ENCODE data around the gene HHIP.

HHIP gene

DNA sequence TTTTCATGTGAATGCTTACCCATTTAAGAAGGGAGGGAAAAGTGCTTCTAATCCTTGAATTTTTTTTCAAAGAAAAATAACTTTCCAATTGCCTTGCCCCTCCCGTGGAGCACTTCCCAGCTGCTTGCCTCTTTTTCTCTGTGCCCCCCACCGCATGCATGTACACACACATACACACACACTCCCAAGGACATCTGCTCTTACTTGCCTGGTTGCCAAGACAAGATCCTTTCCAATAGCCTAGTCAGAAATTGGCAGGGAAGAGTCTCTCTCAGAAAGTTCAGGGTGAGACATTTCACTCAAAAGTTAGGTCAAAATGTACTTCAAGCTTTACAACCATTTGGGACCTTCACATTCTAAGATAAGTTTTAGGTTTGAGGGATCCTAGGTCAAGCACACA, 10.9 kb downstream of the HHIP start:
- DNase-seq: peak; percentile 34

DNA sequence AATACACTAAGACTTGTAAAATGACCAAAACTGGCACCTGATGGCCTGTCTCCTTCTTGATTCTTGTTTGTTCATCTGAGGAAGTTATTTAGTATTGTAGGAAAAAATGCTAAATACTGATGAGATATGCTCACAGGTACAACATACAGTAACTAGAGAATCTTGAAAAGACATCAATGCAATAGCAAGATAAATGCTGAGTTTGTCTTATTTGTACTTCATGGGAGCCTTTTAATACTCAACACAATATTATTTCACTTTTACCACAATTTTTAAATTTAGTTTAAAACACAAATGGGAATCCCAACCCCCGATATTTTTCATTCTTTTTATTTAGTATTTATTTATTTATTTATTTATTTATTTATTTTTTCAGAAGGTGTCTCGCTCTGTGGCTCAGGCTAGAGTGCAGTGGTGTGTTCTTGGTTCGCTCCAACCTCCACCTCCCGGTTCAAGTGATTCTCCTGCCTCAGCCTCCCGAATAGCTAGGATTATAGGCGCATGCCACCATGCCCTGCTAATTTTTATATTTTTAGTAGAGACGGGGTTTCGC, 12.1 kb downstream of the HHIP start:
- no peak for DNase-seq

DNA sequence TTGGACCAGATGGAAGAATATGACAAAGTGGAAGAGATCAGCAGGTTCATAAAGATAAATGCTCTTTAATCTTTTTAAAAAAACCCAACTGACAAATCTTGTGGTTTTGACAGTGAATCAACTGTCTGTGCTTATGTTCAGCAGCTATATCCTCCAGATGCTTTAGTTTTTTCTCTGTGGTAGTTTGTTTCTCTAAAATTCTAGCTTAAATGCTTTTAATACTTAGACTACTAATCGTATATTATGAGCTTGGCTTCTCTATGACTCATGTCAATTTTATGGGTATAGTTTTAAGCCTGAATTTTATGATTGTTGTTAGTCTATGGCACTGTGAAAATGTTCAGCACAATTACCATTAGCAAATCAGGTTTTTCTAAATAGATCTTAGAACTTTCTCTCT, 12.9 kb downstream of the HHIP start:
- no peak for DNase-seq

DNA sequence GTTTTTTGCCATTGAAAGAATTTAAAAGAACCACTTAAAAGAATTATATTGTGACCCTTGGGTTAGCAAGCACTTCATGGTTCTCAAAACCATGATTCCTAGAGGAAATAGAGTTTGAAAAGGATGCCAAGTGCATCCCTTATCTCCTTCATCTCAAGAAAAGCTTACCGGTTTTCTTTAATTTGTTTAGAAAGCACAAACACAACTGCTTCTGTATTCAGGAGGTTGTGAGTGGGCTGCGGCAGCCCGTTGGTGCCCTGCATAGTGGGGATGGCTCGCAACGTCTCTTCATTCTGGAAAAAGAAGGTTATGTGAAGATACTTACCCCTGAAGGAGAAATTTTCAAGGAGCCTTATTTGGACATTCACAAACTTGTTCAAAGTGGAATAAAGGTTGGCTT, 13.5 kb downstream of the HHIP start:
- DNase-seq: no peak

DNA sequence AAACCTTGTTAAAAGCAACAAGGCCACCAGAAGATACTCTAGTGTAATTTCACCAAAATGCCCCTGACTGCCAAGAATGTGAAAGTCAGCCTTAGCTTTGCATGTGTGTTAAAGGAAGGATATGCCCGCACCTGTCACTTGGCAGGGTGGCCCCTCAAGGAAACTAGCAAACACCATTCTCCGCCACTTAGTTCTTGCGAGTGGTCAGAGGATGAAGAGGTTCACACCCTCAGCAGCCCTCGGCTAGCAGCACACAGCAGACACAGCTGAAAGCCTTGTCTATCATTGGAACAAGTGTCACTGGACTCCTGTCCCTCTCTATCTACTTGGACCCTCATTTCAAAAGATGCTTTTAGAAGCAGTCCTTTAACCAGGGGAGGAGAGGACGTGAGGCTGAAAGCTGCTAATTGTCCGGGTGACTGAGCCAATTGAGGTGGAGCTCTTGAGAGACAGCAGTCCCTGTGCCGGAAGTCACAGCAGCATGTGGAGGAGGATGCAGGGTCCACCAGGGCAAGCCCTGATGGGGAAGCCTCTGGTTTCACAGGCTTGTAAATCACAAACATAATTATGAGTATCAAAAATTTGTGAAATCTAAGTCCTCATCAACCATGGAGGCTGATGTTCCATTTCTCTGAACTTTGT, 18.0 kb downstream of the HHIP start:
- no peak for DNase-seq

DNA sequence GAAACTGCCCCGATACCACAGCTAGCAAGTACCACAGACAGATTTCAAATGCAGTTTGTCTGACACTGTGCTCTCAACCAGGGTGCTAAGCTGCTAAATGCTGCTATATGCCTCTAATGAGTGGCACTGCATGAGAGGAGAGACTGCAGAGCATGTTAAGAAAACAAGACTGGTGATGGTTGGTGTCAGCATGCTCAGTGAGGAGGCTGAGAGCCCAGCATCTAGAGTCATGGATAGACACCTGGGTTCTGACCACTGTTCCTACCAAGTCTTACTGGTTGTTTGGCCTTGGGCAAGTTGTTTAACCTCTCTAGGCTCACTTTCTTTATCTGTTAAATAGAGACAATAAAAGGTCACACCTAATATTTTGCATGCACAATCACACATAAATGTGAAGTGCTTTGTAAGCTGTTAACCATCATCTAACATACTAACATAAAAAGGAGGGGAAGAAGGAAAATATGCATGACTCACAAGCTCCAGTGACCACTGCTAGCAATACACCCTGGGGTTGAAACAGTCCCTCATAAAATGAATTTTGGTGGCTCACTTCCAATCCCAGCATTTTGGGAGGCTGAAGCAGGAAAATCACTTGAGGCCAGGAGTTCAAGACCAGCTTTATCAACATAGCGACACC, 20.7 kb downstream of the HHIP start:
- no peak for DNase-seq

DNA sequence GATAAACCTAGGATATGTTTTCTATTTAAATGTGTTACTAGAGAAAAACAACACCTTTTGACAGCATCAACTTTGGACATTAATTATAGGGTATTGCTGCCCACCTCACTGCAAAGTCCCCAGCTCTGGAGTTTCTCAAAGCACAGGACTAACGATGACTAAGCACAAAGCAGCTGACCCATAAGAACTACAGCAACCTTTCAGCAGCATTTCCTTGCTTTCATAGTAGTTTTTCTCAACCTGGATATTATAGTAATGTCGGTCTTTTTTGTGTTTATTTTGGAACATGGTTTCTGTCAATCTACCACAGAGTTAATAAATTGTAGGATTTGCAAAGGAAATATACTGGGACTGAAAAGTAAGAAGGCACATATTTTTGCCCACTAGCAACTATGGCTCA, 21.5 kb downstream of the HHIP start:
- DNase-seq: no peak

DNA sequence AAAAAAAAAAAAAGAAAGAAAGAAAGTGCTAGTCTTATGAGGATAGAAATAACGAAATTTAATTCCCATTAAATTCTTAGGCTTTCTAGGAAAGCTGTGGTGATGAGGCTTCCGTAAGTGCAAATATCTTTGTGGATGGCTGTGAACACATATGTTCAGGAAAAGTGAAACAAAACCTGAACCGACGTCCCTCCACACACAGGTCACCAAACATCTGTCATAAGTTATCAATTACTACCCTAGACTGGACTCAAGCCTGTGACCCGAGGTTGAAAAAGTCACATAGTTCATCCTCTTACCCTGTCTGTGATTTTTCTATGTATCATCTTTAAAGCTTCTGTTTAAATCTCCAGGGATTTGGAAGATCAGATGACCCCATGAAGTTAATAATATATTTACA, 24.8 kb downstream of the HHIP start:
- no peak for DNase-seq

DNA sequence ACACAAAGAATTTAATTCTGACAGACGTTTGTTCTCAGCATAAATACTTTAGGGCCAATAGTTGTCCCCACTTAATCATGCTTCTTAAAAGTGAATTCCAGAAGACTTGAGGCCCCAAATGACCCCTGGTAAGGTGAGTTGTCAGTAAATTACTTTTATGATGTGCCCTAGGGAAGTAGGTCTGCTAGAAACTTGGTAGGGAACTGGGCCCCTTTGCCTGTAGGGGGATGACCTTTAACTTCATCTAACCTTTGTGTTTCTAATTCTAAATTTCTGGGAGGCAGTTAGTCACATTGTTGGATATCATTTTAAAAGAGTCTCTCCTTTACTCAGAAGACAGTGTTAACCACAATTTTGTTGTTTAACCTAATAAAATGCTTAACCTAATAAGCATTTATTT, 28.8 kb downstream of the HHIP start:
- no peak for DNase-seq

DNA sequence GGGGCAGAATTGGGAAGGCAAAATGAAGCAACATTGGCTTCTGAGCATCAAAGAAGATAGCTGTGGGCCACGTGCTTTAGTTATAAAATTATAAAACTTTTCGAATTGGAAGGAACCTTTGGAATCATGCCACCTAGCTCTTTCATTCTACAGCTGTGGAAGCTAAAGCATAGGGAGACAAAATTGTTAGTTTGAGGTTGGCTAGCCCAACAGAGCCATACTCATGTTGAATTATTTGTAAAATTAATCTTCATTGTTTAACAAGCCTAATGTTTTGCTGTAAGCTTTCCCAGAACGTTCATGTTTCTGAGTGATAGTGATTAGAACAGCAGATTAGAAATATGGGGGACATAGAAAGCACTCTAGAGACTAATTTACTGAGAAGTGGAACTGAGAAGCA, 35.9 kb downstream of the HHIP start:
- no peak for DNase-seq

DNA sequence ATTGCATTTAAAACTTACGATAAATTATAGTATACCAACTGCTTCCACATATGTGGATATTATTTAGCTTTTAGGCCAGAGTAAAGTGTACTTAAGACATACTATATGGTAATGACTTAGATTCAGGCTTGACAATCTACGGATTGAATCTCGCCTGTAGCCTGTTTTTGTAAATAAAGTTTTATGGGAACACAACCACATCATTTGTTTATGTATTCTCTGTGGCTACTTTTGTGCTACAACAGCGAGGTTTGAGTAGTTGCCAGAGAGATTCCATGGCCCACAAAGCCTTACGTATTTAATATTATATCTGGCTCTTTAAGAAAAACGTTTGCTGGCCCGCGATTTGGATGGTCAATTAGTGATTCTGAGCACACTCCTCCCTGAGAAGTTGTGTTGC, 37.6 kb downstream of the HHIP start:
- no peak for DNase-seq

DNA sequence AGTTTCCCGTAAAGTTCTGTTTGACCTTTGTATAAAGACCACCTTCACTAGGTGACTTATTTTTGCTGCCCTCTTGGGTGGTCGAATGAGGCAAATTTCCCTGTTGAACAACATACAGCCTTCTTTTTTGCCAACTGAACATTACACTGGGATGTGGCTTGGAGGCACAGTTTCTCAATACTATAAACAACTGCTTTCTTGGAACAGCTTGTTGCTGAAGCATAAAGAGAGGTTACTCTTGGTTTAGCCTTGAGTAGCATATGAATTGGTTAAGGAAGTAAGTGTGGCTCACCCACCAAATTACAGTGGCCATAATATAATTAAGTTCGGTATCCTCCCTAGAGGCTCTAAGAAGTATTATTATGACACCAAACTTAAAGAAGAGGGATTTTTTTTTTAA, 40.0 kb downstream of the HHIP start:
- no peak for DNase-seq

DNA sequence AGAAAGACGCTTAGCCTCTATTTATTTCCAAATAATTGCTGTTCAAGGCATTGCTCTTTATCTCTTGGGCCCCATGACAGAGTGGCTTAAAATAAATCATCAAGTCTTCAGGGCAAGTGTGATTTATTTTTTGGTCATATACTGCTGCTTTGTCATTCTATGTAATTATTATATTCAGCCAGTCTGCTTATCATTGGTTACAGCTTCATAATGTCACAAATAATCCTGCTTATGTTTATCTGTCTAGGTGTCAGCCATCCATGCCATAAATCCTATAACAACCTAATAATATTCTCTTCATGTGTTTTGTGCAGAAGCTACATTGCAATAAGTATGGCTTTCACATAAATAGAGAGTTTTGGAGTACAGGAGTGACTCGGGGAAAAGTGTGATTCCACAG, 41.0 kb downstream of the HHIP start:
- DNase-seq: no peak

DNA sequence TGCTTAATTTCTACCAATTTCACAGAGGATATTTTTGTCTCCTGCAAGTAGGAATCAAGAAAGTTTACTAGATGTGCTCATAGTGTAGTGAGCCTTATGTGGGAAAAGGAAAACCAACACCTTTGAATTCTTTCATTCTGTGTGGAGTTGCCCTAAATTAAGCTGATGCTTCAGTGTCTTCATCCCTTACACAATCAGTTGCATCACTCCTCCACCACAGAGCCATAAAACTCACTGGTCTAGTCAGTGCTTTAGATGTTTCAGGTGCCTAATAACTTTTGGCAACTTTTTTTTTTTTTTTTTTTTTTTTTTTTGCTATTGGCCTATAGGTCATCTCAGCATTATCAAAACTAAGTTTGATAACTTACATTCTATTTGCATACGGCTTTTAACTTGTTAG, 41.5 kb downstream of the HHIP start:
- DNase-seq: no peak

DNA sequence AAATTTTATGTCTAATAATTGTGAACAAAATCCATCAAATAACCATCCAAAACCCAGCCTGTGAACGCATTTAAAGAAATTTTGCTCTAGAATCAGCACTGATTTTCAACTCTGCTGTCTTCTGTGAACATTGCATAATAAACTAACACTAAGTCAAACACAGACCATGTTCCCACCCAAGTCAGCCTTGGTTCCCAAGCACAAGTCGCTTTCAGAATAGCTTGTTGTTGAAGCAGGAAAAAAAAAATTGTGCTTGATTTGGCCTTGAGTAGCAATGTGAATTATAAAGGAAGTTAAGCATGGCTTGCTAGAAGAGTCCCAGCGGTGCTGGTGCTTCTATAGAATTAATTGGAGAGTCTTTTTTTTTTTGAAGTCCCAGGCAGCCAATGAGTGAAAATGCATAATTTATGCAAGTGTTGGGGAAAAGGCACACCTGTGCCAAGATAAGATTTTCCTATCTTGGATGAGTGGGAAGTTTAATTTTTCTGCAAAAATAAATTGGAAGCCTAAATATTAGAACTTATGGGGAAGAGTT, 42.1 kb downstream of the HHIP start:
- DNase-seq: no peak

DNA sequence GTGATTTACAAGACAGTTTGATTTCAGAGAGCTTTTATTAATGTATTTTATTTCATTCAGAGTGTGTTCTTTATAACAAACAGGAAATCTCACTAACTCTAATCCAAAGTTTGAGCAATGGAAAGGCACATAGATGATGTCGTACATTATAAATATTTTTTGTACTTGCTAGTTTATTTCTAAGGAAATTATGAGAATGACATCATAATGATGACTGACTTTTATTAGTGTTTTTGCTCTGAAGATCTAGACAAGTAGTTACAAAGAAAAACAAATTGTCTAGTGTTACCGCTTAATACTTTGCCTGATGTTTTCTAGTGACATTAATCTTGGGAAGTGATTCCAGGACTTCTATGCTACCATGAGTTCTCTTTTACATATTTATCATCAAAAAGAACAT, 43.2 kb downstream of the HHIP start:
- DNase-seq: no peak

DNA sequence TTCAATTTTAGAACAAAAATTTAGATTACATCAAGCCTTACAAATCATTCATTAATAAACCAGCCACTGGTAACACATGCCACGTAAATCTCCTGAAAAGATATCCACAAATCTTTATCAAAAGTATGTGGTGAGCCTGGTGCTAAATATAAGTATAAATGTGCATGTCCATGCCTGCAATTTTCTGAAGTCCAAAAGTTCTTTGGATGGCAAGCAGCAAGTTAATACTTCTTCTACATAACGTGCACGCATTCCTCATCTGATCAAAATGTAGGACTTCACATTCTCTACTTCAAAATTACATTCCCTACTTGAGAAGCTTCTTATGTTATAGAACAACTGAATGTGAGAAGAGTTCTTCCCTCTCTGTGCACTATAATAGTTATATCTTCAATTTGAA, 49.8 kb downstream of the HHIP start:
- DNase-seq: no peak

DNA sequence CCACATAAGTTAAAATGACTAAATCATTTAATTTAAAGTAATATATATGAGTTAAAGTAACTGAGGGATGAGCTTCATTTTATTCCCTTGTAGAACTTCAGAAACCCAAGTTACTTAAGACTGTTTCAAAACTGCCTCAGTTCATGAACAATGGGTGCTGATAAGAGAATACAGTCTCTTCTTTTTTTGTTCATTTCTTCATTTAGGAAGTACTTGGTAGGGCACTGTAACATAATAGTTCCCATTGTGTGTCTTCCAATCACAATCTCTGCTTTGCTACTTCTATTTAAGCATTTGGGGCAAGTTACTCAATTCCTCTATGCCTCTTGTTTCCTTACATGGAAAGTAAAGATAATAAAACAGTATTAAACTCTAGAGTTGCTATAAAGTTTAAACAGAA, 50.4 kb downstream of the HHIP start:
- no peak for DNase-seq

DNA sequence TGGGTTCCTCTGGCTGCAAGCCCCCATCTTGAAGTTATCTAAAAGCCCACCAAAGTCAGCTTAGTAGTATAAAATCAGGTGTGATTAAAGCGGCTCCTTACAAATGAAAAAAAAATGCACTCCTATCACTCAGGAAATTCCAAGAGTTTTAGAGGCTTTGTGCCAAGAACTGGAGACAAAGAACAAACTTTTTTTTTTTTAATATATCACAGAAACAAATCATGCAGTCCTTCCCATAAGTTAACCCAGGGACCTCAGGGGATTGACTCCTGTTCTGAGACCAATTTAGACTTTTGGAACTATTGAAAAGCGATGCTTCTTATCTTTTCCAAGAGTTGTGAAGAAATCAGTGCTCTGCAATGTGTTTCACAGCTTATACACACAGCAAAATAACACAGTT, 53.6 kb downstream of the HHIP start:
- DNase-seq: no peak

DNA sequence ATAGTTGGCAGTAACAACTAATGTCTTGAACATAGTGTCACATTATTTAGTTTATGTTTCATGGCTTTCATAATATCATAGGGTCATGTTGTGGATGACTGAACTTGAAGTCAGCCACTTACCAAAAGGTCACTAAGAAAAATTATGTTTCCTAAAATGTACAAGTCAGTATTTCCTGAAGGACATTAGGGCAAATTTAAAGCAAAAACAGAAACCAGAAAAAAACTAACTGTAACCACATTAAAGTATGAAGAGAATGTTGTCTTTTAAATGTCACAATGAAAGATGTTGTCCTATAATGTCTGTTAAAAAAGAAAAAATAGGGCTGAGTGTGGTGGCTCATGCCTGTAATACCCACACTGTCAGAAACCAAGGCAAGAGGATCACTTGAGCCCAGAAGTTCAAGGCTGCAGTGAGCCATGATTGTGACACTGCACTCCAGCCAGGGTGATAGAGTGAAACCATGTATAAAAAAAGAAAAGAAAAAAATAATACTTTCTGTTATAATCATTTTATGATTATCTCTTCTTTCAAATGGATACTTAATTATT, 55.8 kb downstream of the HHIP start:
- DNase-seq: no peak

DNA sequence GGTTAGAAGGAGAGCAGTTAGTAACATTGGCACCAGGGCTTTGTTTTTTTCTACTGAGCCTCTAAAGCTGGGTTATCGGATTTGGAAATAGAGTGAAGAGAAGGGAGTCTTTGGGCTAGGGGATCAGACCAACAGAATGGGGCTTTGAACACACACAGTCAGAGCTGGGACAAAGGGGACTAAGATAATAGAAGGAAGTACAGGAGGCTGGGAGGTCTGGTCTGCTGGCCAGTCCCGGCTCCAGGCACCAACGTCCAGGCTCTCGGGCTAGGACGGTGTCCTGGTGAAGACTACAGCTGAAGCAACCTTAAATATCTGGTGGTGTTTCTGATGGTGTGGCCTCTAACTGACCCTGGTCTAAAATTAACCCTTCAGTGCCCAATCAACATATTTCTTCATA, 57.5 kb downstream of the HHIP start:
- no peak for DNase-seq

DNA sequence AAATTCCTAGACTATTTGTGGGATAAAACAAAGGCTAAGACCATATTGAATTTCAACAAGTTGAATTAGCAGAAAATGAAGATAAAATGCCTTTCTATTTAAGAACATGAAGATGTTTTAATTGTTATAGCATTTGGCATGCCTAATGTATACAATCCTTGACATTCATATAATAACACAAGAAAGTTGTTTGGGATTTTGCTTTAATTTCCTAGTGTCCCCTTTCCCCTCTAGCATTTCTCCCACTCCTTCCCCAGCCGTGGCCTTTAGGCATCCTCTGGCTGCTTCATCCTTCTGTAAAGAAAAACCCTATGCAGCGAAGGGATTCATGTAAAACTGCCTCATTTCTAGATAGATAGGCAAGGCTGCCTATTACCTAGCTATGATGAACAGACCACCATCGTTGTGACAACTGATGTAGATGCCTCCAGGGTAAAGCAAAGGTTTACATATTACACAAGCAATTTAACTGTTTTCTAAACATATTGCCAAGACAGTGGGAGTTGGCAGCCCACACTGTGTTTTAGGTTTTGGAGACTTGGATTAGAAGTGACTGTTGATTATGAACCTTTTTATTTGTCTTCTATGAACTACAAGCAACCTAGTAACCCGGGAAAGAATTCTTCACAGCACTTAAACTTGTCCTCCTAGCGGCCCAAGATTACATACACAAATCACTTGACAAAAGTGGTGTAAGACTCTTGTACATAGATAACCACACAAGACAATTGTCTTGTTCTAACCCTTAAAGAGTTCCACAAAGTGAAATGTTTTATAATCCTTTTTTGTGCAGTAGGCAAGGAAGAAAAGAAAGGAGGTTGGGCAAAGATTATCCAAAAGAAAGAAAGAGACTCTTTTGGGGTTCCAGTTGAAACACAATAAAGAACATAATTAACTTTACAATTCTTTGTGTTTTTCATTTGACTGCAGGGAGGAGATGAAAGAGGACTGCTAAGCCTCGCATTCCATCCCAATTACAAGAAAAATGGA, 59.9 kb downstream of the HHIP start:
- peak; percentile 32 for DNase-seq

DNA sequence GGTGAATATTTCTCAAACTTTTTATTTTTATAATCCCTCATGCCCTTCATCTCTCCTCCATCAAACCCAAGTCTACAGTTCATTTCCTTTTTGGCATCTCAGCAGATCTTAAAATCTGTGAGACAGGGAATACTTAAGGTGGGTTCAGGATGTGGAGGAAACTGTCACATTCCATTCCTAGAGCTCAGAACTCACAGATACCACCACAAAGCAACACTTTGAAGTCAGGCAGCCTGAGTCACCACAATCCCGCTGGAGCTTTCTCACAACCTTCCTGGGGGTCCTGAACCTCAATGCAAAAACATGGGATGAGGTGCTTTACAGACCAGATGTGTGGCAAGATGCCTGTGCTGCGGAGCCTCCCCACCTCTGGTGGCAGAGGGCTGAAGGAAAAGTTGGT, 63.2 kb downstream of the HHIP start:
- DNase-seq: no peak
